GM23338 (cell line): ENCODE measurements around the gene HUS1.

ENCODE experiments used
- CREB1 ChIP-seq: fragments of 250-450 bp; sonication (Bioruptor Pico); IDR thresholded peaks from 2 replicates; pipeline ENCODE4 v1.5.0; 2020; ENCODE audit warnings: low read depth, mild to moderate bottlenecking, moderate library complexity
- ETS1 ChIP-seq: IDR thresholded peaks from 2 replicates; pipeline ENCODE4 v1.6.1; 2016; ENCODE audit warnings: antibody characterized with exemption
- EZH2 ChIP-seq: fragments of 200-600 bp; sonication (generic); IDR thresholded peaks from one replicate; pipeline ENCODE4 v1.8.0; 2017; ENCODE audit warnings: antibody characterized with exemption, mild to moderate bottlenecking, low read depth; ENCODE audit not compliant: unreplicated experiment
- EZH2phosphoT487 ChIP-seq: fragments of 200-600 bp; sonication (generic); IDR thresholded peaks from one replicate; pipeline ENCODE4 v1.8.1; 2018; ENCODE audit warnings: antibody characterized with exemption; ENCODE audit not compliant: unreplicated experiment
- POLR2AphosphoS5 ChIP-seq: IDR thresholded peaks from 2 replicates; pipeline ENCODE4 v1.6.1; 2016; ENCODE audit warnings: antibody characterized with exemption, low read depth
- ZNF331 ChIP-seq: fragments of 250-450 bp; sonication (Bioruptor Pico); IDR thresholded peaks from 2 replicates; pipeline ENCODE4 v1.5.0; 2020; ENCODE audit warnings: low read depth, mild to moderate bottlenecking, moderate library complexity
- TF ChIP-seq, protein P1 (sequence below), 2 experiments: fragments of 200-600 bp in 1 of 2; sonication (generic) in 1 of 2; conservative IDR thresholded peaks; 2 replicates each; pipeline versions ENCODE4 v1.5.1 to v1.6.1; 2016 to 2017; ENCODE audit warnings: antibody characterized with exemption in 2 of 2, low read depth in 2 of 2, mild to moderate bottlenecking in 2 of 2, moderate library complexity in 1 of 2
- TF ChIP-seq, protein P2 (sequence below): IDR thresholded peaks from one replicate; pipeline ENCODE4 v1.6.1; 2018; ENCODE audit warnings: antibody characterized with exemption; ENCODE audit not compliant: unreplicated experiment

- TF ChIP-seq CREB1 (no peak), ETS1 (no peak), POLR2AphosphoS5 (no peak), EZH2 (no peak), EZH2phosphoT487 (no peak), ZNF331 (CRISPR knock-in tag) (no peak)
- TF ChIP-seq, protein P1, sequence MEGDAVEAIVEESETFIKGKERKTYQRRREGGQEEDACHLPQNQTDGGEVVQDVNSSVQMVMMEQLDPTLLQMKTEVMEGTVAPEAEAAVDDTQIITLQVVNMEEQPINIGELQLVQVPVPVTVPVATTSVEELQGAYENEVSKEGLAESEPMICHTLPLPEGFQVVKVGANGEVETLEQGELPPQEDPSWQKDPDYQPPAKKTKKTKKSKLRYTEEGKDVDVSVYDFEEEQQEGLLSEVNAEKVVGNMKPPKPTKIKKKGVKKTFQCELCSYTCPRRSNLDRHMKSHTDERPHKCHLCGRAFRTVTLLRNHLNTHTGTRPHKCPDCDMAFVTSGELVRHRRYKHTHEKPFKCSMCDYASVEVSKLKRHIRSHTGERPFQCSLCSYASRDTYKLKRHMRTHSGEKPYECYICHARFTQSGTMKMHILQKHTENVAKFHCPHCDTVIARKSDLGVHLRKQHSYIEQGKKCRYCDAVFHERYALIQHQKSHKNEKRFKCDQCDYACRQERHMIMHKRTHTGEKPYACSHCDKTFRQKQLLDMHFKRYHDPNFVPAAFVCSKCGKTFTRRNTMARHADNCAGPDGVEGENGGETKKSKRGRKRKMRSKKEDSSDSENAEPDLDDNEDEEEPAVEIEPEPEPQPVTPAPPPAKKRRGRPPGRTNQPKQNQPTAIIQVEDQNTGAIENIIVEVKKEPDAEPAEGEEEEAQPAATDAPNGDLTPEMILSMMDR (conservative IDR thresholded peaks at IDR 0.05; ENCODE audit: low read depth in 2 of 2), result no peak
- TF ChIP-seq, protein P2, sequence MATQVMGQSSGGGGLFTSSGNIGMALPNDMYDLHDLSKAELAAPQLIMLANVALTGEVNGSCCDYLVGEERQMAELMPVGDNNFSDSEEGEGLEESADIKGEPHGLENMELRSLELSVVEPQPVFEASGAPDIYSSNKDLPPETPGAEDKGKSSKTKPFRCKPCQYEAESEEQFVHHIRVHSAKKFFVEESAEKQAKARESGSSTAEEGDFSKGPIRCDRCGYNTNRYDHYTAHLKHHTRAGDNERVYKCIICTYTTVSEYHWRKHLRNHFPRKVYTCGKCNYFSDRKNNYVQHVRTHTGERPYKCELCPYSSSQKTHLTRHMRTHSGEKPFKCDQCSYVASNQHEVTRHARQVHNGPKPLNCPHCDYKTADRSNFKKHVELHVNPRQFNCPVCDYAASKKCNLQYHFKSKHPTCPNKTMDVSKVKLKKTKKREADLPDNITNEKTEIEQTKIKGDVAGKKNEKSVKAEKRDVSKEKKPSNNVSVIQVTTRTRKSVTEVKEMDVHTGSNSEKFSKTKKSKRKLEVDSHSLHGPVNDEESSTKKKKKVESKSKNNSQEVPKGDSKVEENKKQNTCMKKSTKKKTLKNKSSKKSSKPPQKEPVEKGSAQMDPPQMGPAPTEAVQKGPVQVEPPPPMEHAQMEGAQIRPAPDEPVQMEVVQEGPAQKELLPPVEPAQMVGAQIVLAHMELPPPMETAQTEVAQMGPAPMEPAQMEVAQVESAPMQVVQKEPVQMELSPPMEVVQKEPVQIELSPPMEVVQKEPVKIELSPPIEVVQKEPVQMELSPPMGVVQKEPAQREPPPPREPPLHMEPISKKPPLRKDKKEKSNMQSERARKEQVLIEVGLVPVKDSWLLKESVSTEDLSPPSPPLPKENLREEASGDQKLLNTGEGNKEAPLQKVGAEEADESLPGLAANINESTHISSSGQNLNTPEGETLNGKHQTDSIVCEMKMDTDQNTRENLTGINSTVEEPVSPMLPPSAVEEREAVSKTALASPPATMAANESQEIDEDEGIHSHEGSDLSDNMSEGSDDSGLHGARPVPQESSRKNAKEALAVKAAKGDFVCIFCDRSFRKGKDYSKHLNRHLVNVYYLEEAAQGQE, result no peak
Measured at GRCh38 chr7:48028938-48029337, 49.5 kb upstream of the HUS1 start, which contains the start of gene SUN3.
